WTC11 (cell line): ENCODE measurements around the gene BTBD17.

Experiments used
- CTCF ChIP-seq: fragments of 200-600 bp; IDR thresholded peaks from 2 replicates; pipeline ENCODE4 v1.8.0; 2022; ENCODE audit warnings: antibody characterized with exemption
- ELF4 ChIP-seq: sonication (generic); formaldehyde crosslinking; IDR thresholded peaks from 2 replicates; pipeline ENCODE4 v1.8.1; 2022; ENCODE audit warnings: low read depth, mild to moderate bottlenecking, moderate library complexity, missing genetic modification reagents
- ESRRA ChIP-seq: sonication (generic); formaldehyde crosslinking; IDR thresholded peaks from 2 replicates; pipeline ENCODE4 v1.8.1; 2022; ENCODE audit warnings: mild to moderate bottlenecking, missing genetic modification reagents, borderline replicate concordance
- FOXJ3 ChIP-seq: sonication (generic); formaldehyde crosslinking; IDR thresholded peaks from 2 replicates; pipeline ENCODE4 v1.9.0; 2021; ENCODE audit warnings: missing genetic modification reagents, mild to moderate bottlenecking, borderline replicate concordance

GRCh38 chr17:74372426-74372825 lies 10.8 kb upstream of the BTBD17 start:
- TF ChIP-seq CTCF (no peak), ESRRA (no peak), ELF4 (CRISPR knock-in tag) (no peak), FOXJ3 (no peak)
